ENCODE data around the gene SUCLA2. TPM values are rescaled to one million over a fixed set of nuclear protein-coding genes. Genes with fewer than 3 reads are reported as not detected.

The SUCLA2 gene
- total RNA-seq, 1 experiment from 2014 or later = 39.1 TPM

DNA sequence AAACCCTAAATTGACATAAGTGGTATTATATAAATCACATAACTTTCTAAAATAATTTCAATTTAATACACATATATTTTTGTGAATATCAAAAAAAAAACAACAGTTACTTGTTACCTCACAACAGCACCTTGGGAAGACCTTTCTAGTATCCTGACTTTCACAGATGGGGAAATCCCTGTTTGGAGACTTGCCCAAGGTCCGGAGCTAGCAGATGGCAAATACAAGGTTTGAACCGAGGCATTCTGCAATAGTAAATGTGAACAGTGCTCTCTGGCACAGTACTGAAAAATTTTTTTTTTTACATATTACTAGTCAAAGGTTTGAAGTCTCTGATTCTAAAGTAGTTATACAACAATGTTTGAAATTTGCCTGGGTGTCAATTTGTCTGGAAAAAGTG lies 104.5 kb downstream of the SUCLA2 start:
- CTCF ChIA-PET = no interaction called here
- POLR2A ChIA-PET = no interaction called here

More for the DNA sequence above, 104.5 kb downstream of the SUCLA2 start:
- BruUV-seq (replicated peaks) = no TSS peak
- no peak for ATAC-seq
- Histone ChIP-seq H4K20me1 (ENCODE audit: insufficient read depth) (no peaks in the 10 kb centered on the region), H3K27ac (ENCODE audit: low read depth, low read length) (no peak overlapping the region), H3K9me3 (ENCODE audit: control insufficient read depth in 1 of 2, insufficient read depth in 1 of 2, low read depth in 1 of 2, low read length in 2 of 2) (no peaks in the 10 kb centered on the region), H3K36me3 (ENCODE audit: control insufficient read depth in 1 of 2, insufficient read depth in 2 of 2, low read length in 2 of 2) (no peaks in the 10 kb centered on the region), H3K4me2 (ENCODE audit: low read length) (no peak overlapping the region), H3K9ac (ENCODE audit: low read length) (no peak overlapping the region), H3K9me2 (ENCODE audit: insufficient read depth) (no peaks in the 10 kb centered on the region), H3K27me3 (ENCODE audit: insufficient read depth, low read length) (no peaks in the 10 kb centered on the region), H2AFZ (ENCODE audit: low read depth, low read length, poor library complexity, severe bottlenecking) (no peak overlapping the region), H3K79me2 (ENCODE audit: insufficient read depth, low read length) (no peaks in the 10 kb centered on the region), H3K4me3 (replicated peaks in 1 of 2; ENCODE audit: low read depth in 1 of 2, low read length in 2 of 2) (no peak overlapping the region), H3K4me1 (ENCODE audit: control insufficient read depth in 1 of 2, insufficient read depth in 2 of 2, low read length in 2 of 2) (peaks cover 9 to 12% of the 10 kb centered on the region in 2 experiments)
- DNase-seq (ENCODE audit: low read depth, low spot score) = no peak
- intact Hi-C loops (cut with micrococcal nuclease) = no loop called here
- TF ChIP-seq EZH2 (IDR thresholded peaks at IDR 0.05) (no peak), SP1 (IDR thresholded peaks at IDR 0.05; ENCODE audit: low read depth) (no peak), SRF (IDR thresholded peaks at IDR 0.05; ENCODE audit: low read depth) (no peak)
- TF ChIP-seq, protein P1, sequence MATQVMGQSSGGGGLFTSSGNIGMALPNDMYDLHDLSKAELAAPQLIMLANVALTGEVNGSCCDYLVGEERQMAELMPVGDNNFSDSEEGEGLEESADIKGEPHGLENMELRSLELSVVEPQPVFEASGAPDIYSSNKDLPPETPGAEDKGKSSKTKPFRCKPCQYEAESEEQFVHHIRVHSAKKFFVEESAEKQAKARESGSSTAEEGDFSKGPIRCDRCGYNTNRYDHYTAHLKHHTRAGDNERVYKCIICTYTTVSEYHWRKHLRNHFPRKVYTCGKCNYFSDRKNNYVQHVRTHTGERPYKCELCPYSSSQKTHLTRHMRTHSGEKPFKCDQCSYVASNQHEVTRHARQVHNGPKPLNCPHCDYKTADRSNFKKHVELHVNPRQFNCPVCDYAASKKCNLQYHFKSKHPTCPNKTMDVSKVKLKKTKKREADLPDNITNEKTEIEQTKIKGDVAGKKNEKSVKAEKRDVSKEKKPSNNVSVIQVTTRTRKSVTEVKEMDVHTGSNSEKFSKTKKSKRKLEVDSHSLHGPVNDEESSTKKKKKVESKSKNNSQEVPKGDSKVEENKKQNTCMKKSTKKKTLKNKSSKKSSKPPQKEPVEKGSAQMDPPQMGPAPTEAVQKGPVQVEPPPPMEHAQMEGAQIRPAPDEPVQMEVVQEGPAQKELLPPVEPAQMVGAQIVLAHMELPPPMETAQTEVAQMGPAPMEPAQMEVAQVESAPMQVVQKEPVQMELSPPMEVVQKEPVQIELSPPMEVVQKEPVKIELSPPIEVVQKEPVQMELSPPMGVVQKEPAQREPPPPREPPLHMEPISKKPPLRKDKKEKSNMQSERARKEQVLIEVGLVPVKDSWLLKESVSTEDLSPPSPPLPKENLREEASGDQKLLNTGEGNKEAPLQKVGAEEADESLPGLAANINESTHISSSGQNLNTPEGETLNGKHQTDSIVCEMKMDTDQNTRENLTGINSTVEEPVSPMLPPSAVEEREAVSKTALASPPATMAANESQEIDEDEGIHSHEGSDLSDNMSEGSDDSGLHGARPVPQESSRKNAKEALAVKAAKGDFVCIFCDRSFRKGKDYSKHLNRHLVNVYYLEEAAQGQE (IDR thresholded peaks at IDR 0.05; ENCODE audit: low read depth) = no peak
- TF ChIP-seq, protein P2, sequence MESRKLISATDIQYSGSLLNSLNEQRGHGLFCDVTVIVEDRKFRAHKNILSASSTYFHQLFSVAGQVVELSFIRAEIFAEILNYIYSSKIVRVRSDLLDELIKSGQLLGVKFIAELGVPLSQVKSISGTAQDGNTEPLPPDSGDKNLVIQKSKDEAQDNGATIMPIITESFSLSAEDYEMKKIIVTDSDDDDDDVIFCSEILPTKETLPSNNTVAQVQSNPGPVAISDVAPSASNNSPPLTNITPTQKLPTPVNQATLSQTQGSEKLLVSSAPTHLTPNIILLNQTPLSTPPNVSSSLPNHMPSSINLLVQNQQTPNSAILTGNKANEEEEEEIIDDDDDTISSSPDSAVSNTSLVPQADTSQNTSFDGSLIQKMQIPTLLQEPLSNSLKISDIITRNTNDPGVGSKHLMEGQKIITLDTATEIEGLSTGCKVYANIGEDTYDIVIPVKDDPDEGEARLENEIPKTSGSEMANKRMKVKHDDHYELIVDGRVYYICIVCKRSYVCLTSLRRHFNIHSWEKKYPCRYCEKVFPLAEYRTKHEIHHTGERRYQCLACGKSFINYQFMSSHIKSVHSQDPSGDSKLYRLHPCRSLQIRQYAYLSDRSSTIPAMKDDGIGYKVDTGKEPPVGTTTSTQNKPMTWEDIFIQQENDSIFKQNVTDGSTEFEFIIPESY (IDR thresholded peaks at IDR 0.05; ENCODE audit: extremely low read depth, insufficient replicate concordance, low read length) = no peak
- RAD21 ChIA-PET (ENCODE audit: low non-redundant PET in 1 of 2, low total read pairs in 2 of 2, uncharacterized antibody in 2 of 2, unreplicated experiment in 2 of 2) = no interaction called here
